Measurements from ENCODE around the gene CCR5AS.

- TF ChIP-seq CTCF (IDR thresholded peaks at IDR 0.05) (no peak), EZH2 (IDR thresholded peaks at IDR 0.05) (no peak)
These were observed 13.9 kb downstream of the CCR5AS start for GRCh38 chr3:46393011-46393410.

Data from neural progenitor cell (in vitro differentiated cells).